Thoracic aorta (tissue), 2 donors: ENCODE results near the gene ZMIZ1. TPM values are rescaled to one million over a fixed set of nuclear protein-coding genes. Genes with fewer than 3 reads are reported as not detected.

Experiments
- ATAC-seq: fragments of 150-250 bp; one replicate; pipeline ENCODE4 v1.8.0; 2017; ENCODE audit warnings: low read depth; ENCODE audit not compliant: insufficient number of reproducible peaks, low FRiP score
- DNase-seq: peaks from one replicate; pipeline ENCODE4 v3.0.0-alpha.2; 2020; ENCODE audit warnings: low spot score
- H3K27ac ChIP-seq, 2 donors: fragments of 200-600 bp; sonication (generic); 1 replicate in 1 of 2; 2 replicates in 1 of 2; pipeline ENCODE4 v1.5.1; 2016; ENCODE audit warnings: mild to moderate bottlenecking in 2 of 2, moderate library complexity in 2 of 2
- H3K27me3 ChIP-seq: fragments of 200-600 bp; sonication (generic); replicated peaks from 2 replicates; pipeline ENCODE4 v1.6.0; 2016; ENCODE audit warnings: mild to moderate bottlenecking; ENCODE audit not compliant: insufficient read depth
- H3K36me3 ChIP-seq: fragments of 200-600 bp; sonication (generic); one replicate; pipeline ENCODE4 v1.5.1; 2016
- H3K4me1 ChIP-seq, 2 donors: fragments of 200-600 bp; sonication (generic); 1 replicate in 1 of 2; 2 replicates in 1 of 2; pipeline versions ENCODE4 v1.5.1 to v1.6.0; 2016; ENCODE audit warnings: low read depth in 2 of 2, mild to moderate bottlenecking in 1 of 2; ENCODE audit not compliant: control insufficient read depth in 1 of 2
- H3K4me3 ChIP-seq: fragments of 200-600 bp; sonication (generic); 2 replicates; pipeline ENCODE4 v1.5.1; 2016; ENCODE audit warnings: mild to moderate bottlenecking
- H3K9me3 ChIP-seq: fragments of 200-600 bp; sonication (generic); 2 replicates; pipeline ENCODE4 v1.5.1; 2016
- CTCF ChIP-seq: fragments of 200-600 bp; sonication (generic); IDR thresholded peaks from one replicate; pipeline ENCODE4 v1.5.1; 2019; ENCODE audit warnings: antibody characterized with exemption
- total RNA-seq, 2 donors: library from RNA; depleted of rRNA; stranded (reverse); fragments of >200 nt; gene quantifications; one replicate each; pipeline versions ENCODE4 v1.1.0 to v1.2.3, GENCODE V29; 2016

ZMIZ1 gene
- total RNA-seq, 2 donors from 2014 or later, result 57.8 to 81.6 TPM

DNA sequence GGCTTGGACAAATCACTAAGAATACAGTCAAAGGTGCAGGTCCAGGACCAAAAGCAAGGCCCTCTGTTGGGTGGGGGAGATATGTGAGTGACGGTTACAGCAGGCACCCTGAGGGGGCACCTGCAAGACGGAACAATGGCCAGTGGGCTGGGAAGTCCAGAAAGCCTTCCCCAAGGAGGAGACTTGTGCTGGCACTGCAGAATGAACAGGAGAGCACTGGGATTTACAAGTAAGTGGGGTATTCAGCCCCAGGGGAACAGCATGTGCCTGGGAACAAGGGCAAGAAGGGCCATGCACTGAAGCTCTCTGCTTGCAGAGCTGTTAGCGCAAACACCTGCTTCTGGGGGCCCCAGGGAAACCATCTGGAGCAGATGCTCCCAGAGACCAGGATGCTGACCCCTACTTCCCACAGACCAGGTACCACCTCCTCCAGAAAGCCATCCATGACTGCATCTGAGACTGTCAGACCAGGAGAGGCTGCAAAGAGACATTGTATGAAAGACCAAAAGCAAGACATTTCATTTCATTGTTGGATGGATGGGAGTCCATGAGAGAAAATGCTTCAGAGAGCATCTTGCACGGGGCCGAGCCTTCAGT, 24.6 kb upstream of the ZMIZ1 start:
- no peak for ATAC-seq
- no peaks in the 10 kb centered on the region for H3K27me3 ChIP-seq
- TF ChIP-seq CTCF, result no peak
- no peak for DNase-seq
- H3K9me3 ChIP-seq, result no peaks in the 10 kb centered on the region
- H3K36me3 ChIP-seq, result no peaks in the 10 kb centered on the region
- no peak overlapping the region for H3K4me3 ChIP-seq
- H3K27ac ChIP-seq, result no peak overlapping the region
- H3K4me1 ChIP-seq, result peaks cover 0 to 2% of the 10 kb centered on the region in 2 donors

DNA sequence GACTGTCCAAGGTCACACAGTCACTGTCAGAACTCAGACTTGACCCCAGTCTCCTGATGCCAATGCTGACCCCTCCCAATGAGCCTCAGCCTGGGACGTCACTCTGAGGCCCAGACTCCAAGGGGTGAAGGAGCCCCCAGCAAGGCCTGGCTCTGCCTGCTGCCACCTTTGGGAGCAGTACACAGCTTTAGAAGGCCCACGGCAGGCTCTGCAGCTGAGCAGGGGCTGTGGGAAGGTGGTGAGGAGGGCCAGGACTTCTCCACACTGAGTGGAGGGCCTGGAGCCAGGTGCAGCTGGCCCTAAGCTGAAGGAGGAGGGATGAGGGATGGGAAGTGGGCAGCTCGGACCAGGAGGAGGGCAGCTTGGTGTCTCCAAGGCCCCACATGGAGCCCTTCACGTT, 23.9 kb upstream of the ZMIZ1 start:
- Histone ChIP-seq H3K4me3 (no peak overlapping the region), H3K9me3 (no peaks in the 10 kb centered on the region), H3K27ac (no peak overlapping the region), H3K4me1 (peaks cover 0 to 2% of the 10 kb centered on the region in 2 donors), H3K27me3 (no peaks in the 10 kb centered on the region), H3K36me3 (no peaks in the 10 kb centered on the region)
- no peak for TF ChIP-seq CTCF
- ATAC-seq (no peak), DNase-seq (no peak)

GRCh38 chr10:79045566-79046175, 23.1 kb upstream of the ZMIZ1 start:
- no peak for TF ChIP-seq CTCF
- H3K36me3 ChIP-seq, result no peaks in the 10 kb centered on the region
- H3K4me3 ChIP-seq, result no peak overlapping the region
- no peaks in the 10 kb centered on the region for H3K9me3 ChIP-seq
- no peak for DNase-seq
- ATAC-seq, result no peak
- H3K4me1 ChIP-seq, result peaks cover 0 to 2% of the 10 kb centered on the region in 2 donors
- no peak overlapping the region for H3K27ac ChIP-seq
- H3K27me3 ChIP-seq, result no peaks in the 10 kb centered on the region

DNA sequence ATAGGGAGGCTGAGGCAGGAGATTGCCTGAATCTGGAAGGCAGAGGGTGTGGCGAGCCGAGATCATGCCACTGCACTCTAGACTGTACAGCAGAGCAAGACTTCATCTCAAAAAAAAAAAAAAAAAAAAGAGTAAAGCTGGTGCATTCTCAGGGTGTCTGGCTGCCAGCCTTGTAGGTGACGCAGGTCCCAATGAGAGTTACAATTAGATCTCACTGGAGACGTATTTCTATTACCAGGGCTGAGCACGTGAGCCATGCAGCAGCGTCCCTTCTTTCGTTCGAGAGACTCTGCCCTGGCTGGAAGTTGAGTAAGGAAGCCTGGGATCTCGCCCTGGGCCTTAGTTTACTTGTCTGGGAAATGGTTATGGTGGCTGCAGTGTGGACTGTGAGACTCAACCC, 22.4 kb upstream of the ZMIZ1 start:
- H3K27me3 ChIP-seq, result no peaks in the 10 kb centered on the region
- H3K4me1 ChIP-seq, result peaks cover 0 to 2% of the 10 kb centered on the region in 2 donors
- H3K9me3 ChIP-seq, result no peaks in the 10 kb centered on the region
- DNase-seq, result no peak
- no peak for ATAC-seq
- no peaks in the 10 kb centered on the region for H3K36me3 ChIP-seq
- no peak overlapping the region for H3K27ac ChIP-seq
- no peak for TF ChIP-seq CTCF
- no peak overlapping the region for H3K4me3 ChIP-seq

DNA sequence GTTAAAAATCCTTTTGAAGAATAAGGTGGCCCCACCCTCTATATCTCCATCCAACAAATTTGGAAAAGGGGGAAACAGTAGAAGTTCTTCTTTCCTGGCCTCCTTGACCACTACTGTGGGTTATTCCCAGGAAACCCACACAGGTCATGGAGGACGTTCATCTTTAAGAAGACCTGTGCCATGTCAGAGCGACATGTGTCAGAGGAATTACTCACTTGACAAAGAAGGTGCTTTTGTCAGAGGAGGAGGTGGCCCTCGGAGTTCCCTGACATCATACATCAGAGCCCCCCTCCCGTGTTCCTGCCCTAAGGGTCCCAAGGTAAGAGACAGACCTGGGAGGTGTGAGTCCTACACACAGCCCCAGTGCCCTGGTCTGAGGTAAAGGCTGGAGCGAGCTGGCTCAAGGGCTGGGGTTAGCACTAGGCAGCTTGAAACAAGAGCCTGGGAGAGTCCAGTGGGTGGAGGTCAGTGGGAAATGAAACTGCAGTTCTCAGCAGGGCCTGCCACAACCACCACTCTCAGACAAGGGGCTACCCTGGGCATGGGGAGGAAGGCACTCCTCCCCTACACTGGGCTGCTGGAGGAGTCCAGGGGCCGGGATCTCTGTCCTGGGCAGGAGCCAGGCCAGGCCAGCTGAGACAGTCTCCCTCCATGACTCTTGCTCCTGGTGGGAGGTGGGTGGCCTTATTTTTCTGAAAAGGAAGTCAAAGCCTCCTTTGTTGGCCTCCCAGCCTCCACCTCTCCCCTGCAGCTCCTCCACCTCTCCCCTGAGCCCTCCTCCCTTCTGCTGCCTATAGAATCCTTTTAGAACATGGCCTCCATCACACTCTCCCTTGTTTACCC, 21.8 kb upstream of the ZMIZ1 start:
- Histone ChIP-seq H3K36me3 (no peaks in the 10 kb centered on the region), H3K9me3 (no peaks in the 10 kb centered on the region), H3K27me3 (no peaks in the 10 kb centered on the region), H3K27ac (no peak overlapping the region), H3K4me1 (peaks cover 0 to 2% of the 10 kb centered on the region in 2 donors), H3K4me3 (no peak overlapping the region)
- no peak for DNase-seq
- TF ChIP-seq CTCF, result no peak
- no peak for ATAC-seq
